ENCODE data around the gene CDC5L. TPM values are rescaled to one million over a fixed set of nuclear protein-coding genes. Genes with fewer than 3 reads are reported as not detected.

CDC5L gene
- total RNA-seq, 1 donor from 2014 or later = 18.7 TPM

DNA sequence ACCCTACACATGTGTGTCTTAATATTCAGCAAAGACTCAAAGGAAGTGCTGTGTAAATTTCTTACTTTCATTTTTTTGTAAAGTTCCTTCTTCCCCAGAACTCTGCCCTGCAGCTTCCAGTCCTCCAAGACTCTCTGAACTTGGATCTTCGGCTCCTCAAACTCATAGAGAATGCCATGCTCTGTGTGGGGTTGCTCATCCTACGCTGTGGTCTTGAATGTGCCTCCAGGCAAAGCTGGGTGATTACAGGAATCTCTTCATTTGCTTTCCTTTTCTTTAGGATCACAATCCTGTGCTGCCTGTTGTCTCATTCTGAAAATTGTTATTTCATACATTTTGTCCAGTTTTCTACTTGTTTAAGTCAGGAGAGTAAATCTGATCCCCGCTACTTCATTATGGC is 14.5 kb upstream of the CDC5L start:
- no peak for DNase-seq (ENCODE audit: extremely low read depth, low read depth, low spot score)

DNA sequence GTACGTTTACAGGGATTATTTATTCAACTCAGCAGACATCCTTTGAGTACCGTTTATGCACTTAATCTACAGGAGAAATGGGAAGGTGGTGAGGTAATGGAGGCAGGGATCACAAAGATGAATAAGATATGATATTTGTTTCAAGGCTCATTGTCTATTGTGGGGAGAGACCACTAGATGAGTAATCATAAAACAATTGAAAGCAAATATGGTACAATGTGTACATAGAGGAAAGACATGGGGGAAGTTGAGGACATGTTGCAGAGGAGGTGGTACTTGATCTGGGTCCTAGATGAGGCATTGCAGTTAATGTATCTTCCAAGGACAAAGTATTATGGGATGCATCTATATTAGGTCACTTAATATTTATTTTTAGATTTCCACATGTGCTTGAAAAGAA is 13.7 kb upstream of the CDC5L start:
- no peak for DNase-seq (ENCODE audit: extremely low read depth, low read depth, low spot score)

DNA sequence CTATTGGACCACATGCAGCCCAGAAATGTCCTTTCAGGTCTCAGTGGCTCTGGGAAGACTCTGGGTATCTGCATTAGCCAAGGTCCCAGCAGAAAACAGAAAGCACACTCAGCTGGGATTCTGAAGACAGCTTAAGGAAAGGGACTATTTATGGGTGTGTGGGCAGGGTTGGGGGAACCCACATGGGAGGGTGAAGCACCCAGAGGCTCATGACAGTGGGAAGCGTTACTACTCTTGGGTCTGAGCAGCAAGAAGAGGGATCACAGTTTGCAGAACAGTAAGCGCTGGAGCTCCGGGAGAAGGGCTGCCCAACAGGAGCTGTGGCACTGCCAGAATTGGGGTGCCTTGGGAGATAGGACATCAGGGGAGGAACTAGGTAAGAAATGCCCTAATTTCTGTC is 12.4 kb upstream of the CDC5L start:
- DNase-seq (ENCODE audit: extremely low read depth, low read depth, low spot score) = no peak

- DNase-seq (ENCODE audit: extremely low read depth, low read depth, low spot score) = no peak
These were observed 10.0 kb upstream of the CDC5L start for GRCh38 chr6:44377484-44377883.

GRCh38 chr6:44377971-44378370 is 9.5 kb upstream of the CDC5L start:
- DNase-seq (ENCODE audit: extremely low read depth, low read depth, low spot score) = no peak

- DNase-seq (ENCODE audit: extremely low read depth, low read depth, low spot score) = no peak
These were observed 5.8 kb upstream of the CDC5L start for GRCh38 chr6:44381739-44382138.

- DNase-seq (ENCODE audit: extremely low read depth, low read depth, low spot score) = no peak
These were observed 1.1 kb upstream of the CDC5L start for GRCh38 chr6:44386364-44386928.

DNA sequence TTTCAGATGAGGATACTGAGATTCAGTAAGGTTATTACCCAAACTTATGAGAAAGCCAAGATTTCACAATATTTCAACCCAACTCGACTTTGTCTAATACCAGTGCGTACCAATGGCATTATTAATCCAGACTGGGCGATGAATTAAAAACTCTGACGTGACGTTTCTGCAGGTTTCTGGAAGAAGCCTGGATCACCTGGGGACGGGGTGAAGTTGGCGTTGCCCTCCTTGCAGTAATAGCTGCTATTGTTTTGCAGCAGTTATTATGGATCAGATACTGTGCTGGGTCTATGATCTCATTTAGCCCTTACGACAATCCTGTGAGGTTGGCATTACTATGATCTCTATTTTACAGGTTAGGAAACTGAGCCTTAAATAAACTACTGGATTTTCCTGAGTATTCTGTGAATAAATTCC is 569 bp upstream of the CDC5L start:
- DNase-seq (ENCODE audit: extremely low read depth, low read depth, low spot score) = no peak

GRCh38 chr6:44388135-44388487 is 605 bp downstream of the CDC5L start:
- no peak for DNase-seq (ENCODE audit: extremely low read depth, low read depth, low spot score)

- no peak for DNase-seq (ENCODE audit: extremely low read depth, low read depth, low spot score)
These were observed 1.4 kb downstream of the CDC5L start for GRCh38 chr6:44388887-44389286.

DNA sequence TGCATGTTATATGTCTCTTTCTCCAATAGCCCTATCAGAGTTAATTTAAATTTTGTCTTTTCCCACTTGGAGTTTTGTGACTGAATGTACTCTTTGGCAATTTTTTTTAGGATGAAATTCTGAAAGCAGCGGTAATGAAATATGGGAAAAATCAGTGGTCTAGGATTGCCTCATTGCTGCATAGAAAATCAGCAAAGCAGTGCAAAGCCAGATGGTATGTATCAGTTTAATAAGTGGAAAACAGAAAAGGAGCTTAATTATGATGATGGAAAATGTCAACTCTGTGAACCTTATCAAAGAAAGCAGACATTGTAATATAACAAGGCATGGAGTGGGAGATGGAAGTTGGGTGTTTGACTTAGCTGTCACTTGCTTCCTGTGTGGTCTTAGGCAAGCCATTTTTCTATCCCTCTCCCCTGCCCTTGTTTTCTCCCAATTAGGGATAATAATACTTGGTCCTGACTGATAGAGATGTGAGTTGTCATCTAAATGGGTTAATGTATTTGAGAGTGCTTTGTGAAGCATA is 2.7 kb downstream of the CDC5L start:
- DNase-seq (ENCODE audit: extremely low read depth, low read depth, low spot score) = no peak

DNA sequence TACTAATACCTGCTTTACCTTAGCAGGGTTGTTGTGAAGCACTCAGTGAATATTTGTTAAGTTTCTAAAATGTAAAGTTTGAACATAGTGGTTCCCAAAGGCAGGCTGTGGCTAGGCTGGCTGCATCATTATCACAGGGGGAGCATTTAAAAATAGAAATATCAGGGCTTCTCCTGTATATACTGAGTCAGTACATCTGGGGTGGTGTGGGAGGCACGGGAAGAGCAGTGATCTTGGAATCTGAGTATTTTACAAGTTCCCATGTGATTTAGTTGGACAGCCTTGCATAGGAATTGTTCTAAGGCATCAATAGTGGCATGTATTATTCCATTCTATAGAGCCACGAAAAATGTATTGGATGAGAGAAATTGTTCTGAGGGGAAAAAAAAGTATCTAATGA is 8.0 kb downstream of the CDC5L start:
- DNase-seq (ENCODE audit: extremely low read depth, low read depth, low spot score) = no peak

DNA sequence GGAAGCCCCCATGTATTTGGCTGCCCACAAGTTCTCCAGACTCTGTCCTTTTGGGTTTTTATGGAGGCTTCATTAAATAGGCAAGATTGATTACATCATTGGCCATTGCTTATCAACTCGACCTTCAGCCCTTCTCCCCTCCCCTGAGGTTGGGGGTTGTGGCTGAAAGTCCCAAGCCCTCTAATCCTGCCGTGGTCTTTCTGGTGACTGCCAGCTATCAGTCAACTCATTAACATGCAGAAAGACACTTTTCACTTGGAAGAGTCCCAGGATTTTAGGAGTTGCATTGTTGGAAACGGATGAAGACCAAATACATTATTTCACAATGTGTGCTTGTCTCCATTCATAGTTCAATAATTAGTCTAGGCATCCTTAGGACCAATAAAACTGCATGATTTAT is 9.5 kb downstream of the CDC5L start:
- DNase-seq (ENCODE audit: extremely low read depth, low read depth, low spot score) = no peak

DNA sequence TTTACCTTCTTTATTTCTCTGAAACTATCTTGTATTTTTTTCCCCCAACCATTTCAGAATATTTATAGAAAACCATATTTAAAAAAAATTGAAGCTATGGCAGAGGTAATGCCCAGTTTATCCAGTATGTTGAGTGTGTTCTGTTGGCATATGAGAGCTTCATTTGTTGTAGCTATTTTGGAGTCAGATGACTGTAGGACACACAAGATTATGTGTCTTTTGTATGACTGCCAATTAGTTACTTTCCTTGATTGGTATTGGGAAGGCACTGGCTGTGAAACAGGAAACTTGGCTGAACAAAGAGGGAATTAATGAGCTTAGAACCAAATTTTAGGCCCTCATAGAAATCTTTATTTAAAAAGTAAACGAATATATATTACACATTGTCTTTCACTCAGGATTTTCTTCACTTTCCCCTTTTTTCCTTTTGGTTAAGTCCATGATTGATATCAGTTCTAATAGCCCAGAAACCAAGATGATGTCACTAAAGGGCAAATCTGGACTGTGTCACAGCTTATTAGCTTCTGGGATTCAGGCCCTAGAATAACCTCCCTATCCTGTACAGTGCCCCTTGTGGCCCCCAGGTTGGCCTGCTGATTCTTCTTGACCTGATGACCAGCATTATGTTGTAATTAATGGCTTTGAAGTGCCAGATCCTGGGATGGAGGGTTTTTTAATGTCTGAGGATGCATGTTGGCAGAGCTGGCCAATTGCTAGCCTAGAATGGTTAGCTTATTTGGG is 10.1 kb downstream of the CDC5L start:
- DNase-seq (ENCODE audit: extremely low read depth, low read depth, low spot score) = no peak

DNA sequence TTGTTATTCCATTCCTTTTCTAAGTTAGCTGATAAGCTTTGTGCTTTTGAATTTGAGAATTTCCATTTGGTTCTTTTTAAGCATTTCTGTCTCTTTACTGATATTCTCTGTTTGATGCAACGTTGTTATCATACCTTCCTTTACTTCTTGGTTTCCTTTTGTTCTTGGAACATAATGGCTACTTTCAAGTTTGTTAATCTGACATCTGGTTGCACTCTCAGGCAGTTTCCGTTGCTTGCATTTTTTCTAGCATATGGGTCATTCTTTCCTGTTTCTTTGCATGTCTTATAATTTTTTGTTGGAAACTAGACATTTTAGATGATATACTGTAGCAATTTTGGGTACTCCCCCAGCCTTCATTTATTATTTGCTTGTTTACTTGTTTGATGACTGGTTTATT is 12.5 kb downstream of the CDC5L start:
- DNase-seq (ENCODE audit: extremely low read depth, low read depth, low spot score) = no peak

- DNase-seq (ENCODE audit: extremely low read depth, low read depth, low spot score) = no peak
These were observed 13.1 kb downstream of the CDC5L start for GRCh38 chr6:44400572-44400971.

DNA sequence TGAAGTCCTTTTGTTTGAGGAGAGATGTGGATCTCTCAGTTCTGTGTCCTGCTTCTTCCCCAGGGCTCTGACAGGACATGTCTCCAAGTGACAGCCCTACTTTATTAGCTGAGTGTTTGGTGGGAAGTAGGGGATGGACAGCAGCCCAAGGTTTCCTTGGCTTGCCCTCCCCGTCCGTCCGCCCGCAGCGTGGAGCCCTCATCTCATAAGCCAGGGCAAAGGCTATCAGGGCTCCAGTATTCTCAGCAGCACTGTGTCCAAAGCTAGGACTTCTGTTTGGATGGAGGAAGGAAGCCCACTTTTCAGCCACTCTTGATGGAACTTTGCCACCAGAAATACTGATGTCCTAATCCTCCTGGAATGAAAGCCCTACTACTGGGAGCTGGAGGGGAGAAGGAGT is 13.6 kb downstream of the CDC5L start:
- DNase-seq (ENCODE audit: extremely low read depth, low read depth, low spot score) = no peak

DNA sequence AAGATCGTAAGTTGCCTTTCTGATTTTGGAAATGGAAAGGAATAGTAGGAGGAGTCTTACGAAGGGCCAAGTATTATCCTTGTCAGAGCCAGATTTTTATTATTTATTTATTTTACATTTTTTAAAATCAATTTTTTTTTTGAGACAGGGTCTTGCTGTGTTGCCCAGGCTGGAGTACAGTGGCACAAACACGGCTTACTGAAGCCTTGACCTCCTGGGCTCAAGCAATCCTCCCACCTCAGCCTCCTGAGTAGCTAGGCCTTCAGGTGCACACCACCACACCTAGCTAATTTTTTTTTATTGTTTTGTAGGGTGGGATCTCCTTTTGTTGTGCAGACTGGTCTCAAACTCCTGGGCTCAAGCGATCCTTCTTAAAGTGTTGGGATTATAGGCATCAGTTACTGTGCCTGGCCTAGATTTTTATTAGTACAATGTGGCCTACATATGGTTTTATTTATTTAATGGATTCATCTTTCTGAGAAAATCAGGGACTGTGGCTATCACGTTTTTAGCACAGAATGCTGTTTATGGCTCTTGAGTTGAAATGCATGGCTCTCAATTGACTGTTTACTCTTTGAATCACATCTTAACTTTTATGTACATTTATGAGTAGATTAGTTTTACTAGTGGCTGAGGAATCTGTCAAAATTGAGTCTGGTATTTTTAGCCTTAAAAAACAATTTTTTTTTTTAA is 16.7 kb downstream of the CDC5L start:
- no peak for DNase-seq (ENCODE audit: extremely low read depth, low read depth, low spot score)

DNA sequence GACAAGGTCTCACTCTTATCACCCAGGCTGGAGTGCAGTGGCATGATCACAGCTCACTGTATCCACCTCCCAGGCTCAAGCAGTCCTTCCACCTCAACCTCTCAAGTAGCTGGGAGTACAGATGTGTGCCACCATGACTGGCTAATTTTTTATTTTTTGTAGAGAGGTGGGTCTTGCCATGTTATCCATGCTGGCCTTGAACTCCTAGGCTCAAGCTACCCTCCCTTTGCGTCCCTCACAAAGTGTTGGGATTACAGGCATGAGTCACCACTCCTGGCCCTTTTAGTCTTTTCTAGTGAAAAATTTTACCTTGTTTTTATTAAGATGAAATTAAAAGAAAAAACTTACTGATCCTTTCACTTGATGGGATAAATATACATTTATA is 17.2 kb downstream of the CDC5L start:
- DNase-seq (ENCODE audit: extremely low read depth, low read depth, low spot score) = no peak

GRCh38 chr6:44407951-44408670 is 20.6 kb downstream of the CDC5L start:
- DNase-seq (ENCODE audit: extremely low read depth, low read depth, low spot score) = no peak

- DNase-seq (ENCODE audit: extremely low read depth, low read depth, low spot score) = no peak
These were observed 21.8 kb downstream of the CDC5L start for GRCh38 chr6:44409207-44409794.
